GM12878 (cell line): Measurements from ENCODE around the gene STRN4. TPM values are rescaled to one million over a fixed set of nuclear protein-coding genes. Genes with fewer than 3 reads are reported as not detected.

Experiments
- ATAC-seq: fragments of 200-7000 bp; cut with Tn5 transposase; 3 replicates; pipeline ENCODE4 v1.9.1; 2020; ENCODE audit warnings: mild to moderate bottlenecking, moderate library complexity
- BruUV-seq: library from RNA; stranded (reverse); fragments of 400-500 nt; replicated peaks from 2 replicates; lab custom pipeline; 2021; lab: Mats Ljungman, UMichigan
- CTCF ChIA-PET: fragments of 300-600 bp; sonication (Branson Sonifier 250); formaldehyde crosslinking; extraction: SDS; loops from one replicate; lab custom pipeline; 2021; ENCODE audit warnings: inconsistent platforms; lab: Yijun Ruan, JAX
- POLR2A ChIA-PET: fragments of 350-600 bp; formaldehyde crosslinking; extraction: SDS; loops from one replicate; lab custom pipeline; 2021; ENCODE audit warnings: inconsistent platforms; lab: Charles Lee
- RAD21 ChIA-PET: fragments of 300-600 bp; sonication (Branson Sonifier 250); formaldehyde crosslinking; loops from one replicate; lab custom pipeline; 2023; ENCODE audit warnings: antibody characterized with exemption; ENCODE audit not compliant: unreplicated experiment; lab: Charles Lee
- SMC1A ChIA-PET: fragments of 300-600 bp; sonication (Branson Sonifier 250); formaldehyde crosslinking; loops from one replicate; lab custom pipeline; 2023; ENCODE audit not compliant: unreplicated experiment, uncharacterized antibody; lab: Charles Lee
- DNase-seq: peaks from one replicate; pipeline ENCODE4 v3.0.0-alpha.2; 2011; ENCODE audit warnings: low read depth, low spot score
- FAIRE-seq: peaks from 3 replicates; lab custom pipeline; 2011; peaks lifted over from hg19 to GRCh38; lab: Jason Lieb, UNC
- H2AFZ ChIP-seq: 2 replicates; pipeline ENCODE4 v1.6.0; 2011; ENCODE audit warnings: low read depth, low read length, control low read depth; ENCODE audit not compliant: control insufficient read depth
- H3K27ac ChIP-seq: 2 replicates; pipeline ENCODE4 v1.5.1; 2011; ENCODE audit warnings: control low read depth; ENCODE audit not compliant: control insufficient read depth, insufficient read depth
- H3K27me3 ChIP-seq, 2 experiments: replicated peaks in 1 of 2; 2 replicates each; pipeline versions ENCODE4 v1.6.0 to v1.6.1; 2011; ENCODE audit warnings: low read length in 1 of 2; ENCODE audit not compliant: control insufficient read depth in 2 of 2, insufficient read depth in 2 of 2
- H3K36me3 ChIP-seq, 2 experiments: 2 replicates each; pipeline ENCODE4 v1.5.1; 2011; ENCODE audit warnings: low read length in 1 of 2; ENCODE audit not compliant: control insufficient read depth in 2 of 2, insufficient read depth in 2 of 2
- H3K4me1 ChIP-seq: 2 replicates; pipeline ENCODE4 v1.6.1; 2011; ENCODE audit warnings: mild to moderate bottlenecking, low read length, moderate library complexity, mixed read lengths; ENCODE audit not compliant: control insufficient read depth, insufficient read depth
- H3K4me2 ChIP-seq: 2 replicates; pipeline ENCODE4 v1.6.0; 2011; ENCODE audit warnings: control low read depth; ENCODE audit not compliant: control insufficient read depth, insufficient read depth
- H3K4me3 ChIP-seq: fragments of 200-600 bp; sonication (generic); 2 replicates; pipeline ENCODE4 v1.5.1; 2016
- H3K79me2 ChIP-seq: 2 replicates; pipeline ENCODE4 v1.6.0; 2011; ENCODE audit warnings: low read length; ENCODE audit not compliant: control insufficient read depth, insufficient read depth
- H3K9ac ChIP-seq: 2 replicates; pipeline ENCODE4 v1.8.0; 2011; ENCODE audit warnings: low read length, control low read depth, mixed read lengths; ENCODE audit not compliant: control insufficient read depth, insufficient read depth
- H3K9me3 ChIP-seq: replicated peaks from 3 replicates; pipeline ENCODE4 v1.5.1; 2011; ENCODE audit warnings: mild to moderate bottlenecking, low read length; ENCODE audit not compliant: control insufficient read depth, insufficient read depth
- H4K20me1 ChIP-seq: 2 replicates; pipeline ENCODE4 v1.6.0; 2011; ENCODE audit not compliant: control insufficient read depth, insufficient read depth
- BACH1 ChIP-seq: fragments of 450-650 bp; IDR thresholded peaks from 2 replicates; pipeline ENCODE4 v1.6.1; 2017; ENCODE audit warnings: mild to moderate bottlenecking, borderline replicate concordance
- BCL11A ChIP-seq: IDR thresholded peaks from 2 replicates; pipeline ENCODE4 v1.6.1; 2011; ENCODE audit warnings: low read depth, low read length
- CBX5 ChIP-seq: sonication (generic); IDR thresholded peaks from 2 replicates; pipeline ENCODE4 v1.6.1; 2016; ENCODE audit warnings: low read depth, moderate library complexity, mild to moderate bottlenecking, inconsistent platforms
- ELK1 ChIP-seq: IDR thresholded peaks from 2 replicates; pipeline ENCODE4 v1.6.1; 2012; ENCODE audit warnings: low read depth, low read length, improper control_type of control experiment
- EZH2 ChIP-seq: IDR thresholded peaks from 2 replicates; pipeline ENCODE4 v1.6.1; 2012; ENCODE audit warnings: low read depth, mild to moderate bottlenecking, control low read depth, inconsistent platforms, low read length, borderline replicate concordance; ENCODE audit not compliant: control insufficient read depth
- HDAC2 ChIP-seq: fragments of 200-600 bp; sonication (generic); IDR thresholded peaks from 2 replicates; pipeline ENCODE4 v1.6.1; 2017
- HDAC6 ChIP-seq: fragments of 200-600 bp; sonication (generic); IDR thresholded peaks from one replicate; pipeline ENCODE4 v1.8.0; 2017; ENCODE audit warnings: antibody characterized with exemption; ENCODE audit not compliant: unreplicated experiment
- KAT2A ChIP-seq: conservative IDR thresholded peaks from 2 replicates; pipeline ENCODE4 v1.6.1; 2011; ENCODE audit warnings: low read depth, low read length; ENCODE audit not compliant: control insufficient read depth
- MTA2 ChIP-seq: fragments of 450-650 bp; IDR thresholded peaks from 2 replicates; pipeline ENCODE4 v1.6.1; 2016; ENCODE audit warnings: low read depth, mild to moderate bottlenecking, moderate library complexity
- NBN ChIP-seq: fragments of 450-650 bp; IDR thresholded peaks from 2 replicates; pipeline ENCODE4 v1.6.1; 2016
- NFYB ChIP-seq: IDR thresholded peaks from 2 replicates; pipeline ENCODE4 v1.6.1; 2011; ENCODE audit warnings: low read depth, mild to moderate bottlenecking, low read length, improper control_type of control experiment, moderate library complexity; ENCODE audit not compliant: insufficient read depth
- RAD51 ChIP-seq: fragments of 450-650 bp; IDR thresholded peaks from 2 replicates; pipeline ENCODE4 v1.6.1; 2016; ENCODE audit warnings: moderate library complexity, mild to moderate bottlenecking, inconsistent platforms
- RUNX3 ChIP-seq: IDR thresholded peaks from 2 replicates; pipeline ENCODE4 v1.6.1; 2012; ENCODE audit warnings: low read length, inconsistent platforms
- SIN3A ChIP-seq: IDR thresholded peaks from 2 replicates; pipeline ENCODE4 v1.6.1; 2012; ENCODE audit warnings: low read depth, low read length, improper control_type of control experiment
- SREBF2 ChIP-seq: IDR thresholded peaks from 2 replicates; pipeline ENCODE4 v1.6.1; 2012; ENCODE audit warnings: mild to moderate bottlenecking, low read length
- TBL1XR1 ChIP-seq: IDR thresholded peaks from 2 replicates; pipeline ENCODE4 v1.6.1; 2012; ENCODE audit warnings: low read depth, low read length, improper control_type of control experiment
- TCF12 ChIP-seq: IDR thresholded peaks from 2 replicates; pipeline ENCODE4 v1.6.1; 2011; ENCODE audit warnings: low read depth, mild to moderate bottlenecking, low read length
- ZSCAN29 ChIP-seq: fragments of 450-650 bp; IDR thresholded peaks from 2 replicates; pipeline ENCODE4 v1.6.1; 2017; ENCODE audit warnings: mild to moderate bottlenecking, moderate library complexity
- ZZZ3 ChIP-seq: IDR thresholded peaks from 2 replicates; pipeline ENCODE4 v1.6.1; 2011; ENCODE audit warnings: low read depth; ENCODE audit not compliant: control insufficient read depth, insufficient read length
- WGBS: methylation state at CpG from one replicate; pipeline ENCODE4 v1.1.6; 2016; ENCODE audit warnings: low lambda C conversion rate; ENCODE audit not compliant: insufficient replicate concordance, insufficient coverage; ENCODE audit errors: missing lambda C conversion rate; 5-methylcytosine and 5-hydroxymethylcytosine counted together
- in situ Hi-C: fragments of 300-500 bp; cut with MboI; formaldehyde crosslinking; loops from 9 replicates; pipeline ENCODE4 v1.14.3; 2018; ENCODE audit warnings: mixed read lengths
- intact Hi-C: fragments of 100-400 bp; cut with micrococcal nuclease; formaldehyde crosslinking; loops from one replicate; pipeline ENCODE4 v1.14.2; 2022; ENCODE audit not compliant: unreplicated experiment
- polyA plus RNA-seq, 11 experiments: library from polyadenylated mRNA; depleted of rRNA in 4 of 11; unstranded in 6 of 11; stranded (reverse) in 5 of 11; fragments of >200 nt; fragmentation: Nextera tagmentation in 4 of 11; fragmentation: Illumina TruSeq in 1 of 11; extraction: Ambion mirVana in 4 of 11; extraction: Trizol in 1 of 11; gene quantifications; 1 replicate in 1 of 11; 2 replicates in 10 of 11; pipeline versions ENCODE4 v1.2.1 to v1.2.3, GENCODE V29; 2011 to 2016; ENCODE audit warnings: inconsistent platforms in 2 of 11, missing spikeins in 2 of 11, low read depth in 1 of 11
- total RNA-seq, 4 experiments: library from RNA; depleted of rRNA in 3 of 4; stranded (reverse); fragments of >200 nt in 3 of 4; fragmentation: Illumina TruSeq in 1 of 4; extraction: Trizol in 1 of 4; gene quantifications; 2 replicates each; pipeline versions ENCODE4 v1.2.1 to v1.2.3, GENCODE V29; 2013 to 2021
- TF ChIP-seq, protein P1 (sequence below): fragments of 450-650 bp; IDR thresholded peaks from 2 replicates; pipeline ENCODE4 v1.6.1; 2017; ENCODE audit warnings: mild to moderate bottlenecking, low read depth, inconsistent platforms; ENCODE audit not compliant: poor library complexity, severe bottlenecking

Gene STRN4
- total and polyA plus RNA-seq, 10 of the 15 experiments (the other 5 are each of a cell fraction or from before 2014, with no cell fraction given): 0.42 to 62.8 (median 22.5) TPM

DNA sequence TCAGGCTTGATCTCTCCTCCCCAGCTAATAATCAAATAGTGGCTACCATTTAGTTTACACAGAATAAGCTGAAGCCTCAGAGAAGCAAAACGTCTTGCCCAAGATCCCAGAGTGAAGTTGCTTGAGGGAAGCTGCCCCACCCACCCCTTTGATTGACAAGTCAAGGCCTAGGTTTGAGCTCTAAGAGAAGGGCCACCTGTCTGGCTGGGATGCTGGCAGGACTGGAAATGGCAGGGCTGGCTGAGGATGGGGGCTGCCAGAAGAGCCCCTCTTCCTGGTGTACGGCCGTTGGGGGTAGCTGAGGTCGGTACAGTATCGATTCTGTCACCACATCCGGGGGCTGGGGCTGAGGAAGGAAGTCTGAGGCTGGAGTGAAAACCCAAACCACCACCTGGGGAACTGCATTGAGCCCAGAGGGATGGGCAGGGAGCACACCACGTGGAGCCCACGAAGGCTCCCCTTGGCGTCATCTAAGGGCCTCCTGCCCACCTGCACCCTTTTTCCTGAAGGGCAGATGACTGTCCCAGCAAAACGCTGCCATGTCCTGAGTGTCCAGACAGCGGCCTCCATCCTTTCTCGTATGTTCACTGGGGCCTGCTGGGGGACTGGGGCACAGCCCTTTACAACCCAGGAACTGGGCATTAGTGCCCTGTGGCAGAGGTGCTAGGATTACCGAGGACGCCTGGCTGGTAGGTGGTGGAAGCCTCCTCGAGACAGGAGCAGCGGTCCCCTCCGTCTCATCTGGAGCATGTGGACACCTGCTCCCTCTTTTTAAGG is 27.9 kb downstream of the STRN4 start:
- ATAC-seq (peak; percentile 45), FAIRE-seq (peak; percentile 92), DNase-seq (peak; percentile 69)
- Histone ChIP-seq H2AFZ (no peak overlapping the region), H4K20me1 (no peaks in the 10 kb centered on the region), H3K4me2 (peak overlapping the region; percentile 77), H3K36me3 (peaks cover 4 to 29% of the 10 kb centered on the region in 2 experiments; a peak in 3 of 4 replicates), H3K27ac (peak overlapping the region; percentile 88), H3K4me1 (peaks cover 30% of the 10 kb centered on the region), H3K79me2 (peaks cover 44% of the 10 kb centered on the region), H3K9me3 (no peaks in the 10 kb centered on the region), H3K27me3 (no peaks in the 10 kb centered on the region), H3K4me3 (peak overlapping the region; percentile 91), H3K9ac (peak overlapping the region; percentile 82)
- in situ Hi-C loops (no loop called here), intact Hi-C loops (loop anchor here (5.0 kb wide), 1 partner anchor 106 kb away; no protein-coding TSS in a partner anchor)
- ChIA-PET POLR2A (interaction anchor here (0.6 to 1.4 kb wide), 6 partner anchors 10 to 395 kb away, joined by 3 to 5 read pairs (median 4); partner anchors contain the start of genes DACT3 and ZC3H4), RAD21 (interaction anchor here (1.0 to 2.1 kb wide), 5 partner anchors 26 to 100 kb away, joined by 3 to 7 read pairs (median 4); partner anchors contain the start of genes DACT3 and FKRP), CTCF (interaction anchor here (1.2 to 1.8 kb wide), 3 partner anchors 11 to 15 kb away, joined by 3 to 8 read pairs (median 5); no protein-coding TSS in a partner anchor), SMC1A (interaction anchor here (0.8 to 1.3 kb wide), 6 partner anchors 11 to 107 kb away, joined by 3 to 4 read pairs (median 3); no protein-coding TSS in a partner anchor)
- no TSS peak for BruUV-seq
- WGBS: under 1% methylated on average over 17 of the region's 17 CpGs
- TF ChIP-seq RUNX3: peak; percentile 97
- TF ChIP-seq BACH1: no peak
- no peak for TF ChIP-seq HDAC6
- TF ChIP-seq RAD51: no peak; the same call in 1 of the 2 replicates
- TF ChIP-seq ZZZ3: no peak
- TF ChIP-seq ZSCAN29: no peak
- 0 out of 2 replicates have a peak, but pooled peaks have one; percentile 38 for TF ChIP-seq SIN3A
- peak; percentile 61; the same call in 1 of the 2 replicates for TF ChIP-seq ELK1
- TF ChIP-seq NBN: no peak
- no peak for TF ChIP-seq BCL11A
- TF ChIP-seq KAT2A: no peak
- TF ChIP-seq TBL1XR1: peak; percentile 47; the same call in 1 of the 2 replicates
- TF ChIP-seq CBX5: no peak
- 0 out of 2 replicates have a peak, but pooled peaks have one; percentile 30 for TF ChIP-seq MTA2
- peak; percentile 68 for TF ChIP-seq TCF12
- TF ChIP-seq, protein P1, sequence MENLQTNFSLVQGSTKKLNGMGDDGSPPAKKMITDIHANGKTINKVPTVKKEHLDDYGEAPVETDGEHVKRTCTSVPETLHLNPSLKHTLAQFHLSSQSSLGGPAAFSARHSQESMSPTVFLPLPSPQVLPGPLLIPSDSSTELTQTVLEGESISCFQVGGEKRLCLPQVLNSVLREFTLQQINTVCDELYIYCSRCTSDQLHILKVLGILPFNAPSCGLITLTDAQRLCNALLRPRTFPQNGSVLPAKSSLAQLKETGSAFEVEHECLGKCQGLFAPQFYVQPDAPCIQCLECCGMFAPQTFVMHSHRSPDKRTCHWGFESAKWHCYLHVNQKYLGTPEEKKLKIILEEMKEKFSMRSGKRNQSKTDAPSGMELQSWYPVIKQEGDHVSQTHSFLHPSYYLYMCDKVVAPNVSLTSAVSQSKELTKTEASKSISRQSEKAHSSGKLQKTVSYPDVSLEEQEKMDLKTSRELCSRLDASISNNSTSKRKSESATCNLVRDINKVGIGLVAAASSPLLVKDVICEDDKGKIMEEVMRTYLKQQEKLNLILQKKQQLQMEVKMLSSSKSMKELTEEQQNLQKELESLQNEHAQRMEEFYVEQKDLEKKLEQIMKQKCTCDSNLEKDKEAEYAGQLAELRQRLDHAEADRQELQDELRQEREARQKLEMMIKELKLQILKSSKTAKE: no peak
- no peak for TF ChIP-seq SREBF2
- no peak for TF ChIP-seq EZH2
- no peak for TF ChIP-seq HDAC2
- no peak for TF ChIP-seq NFYB
